Activated CD4-positive, alpha-beta T cell treated with anti-CD3 and anti-CD28 coated beads for 24 hours (primary cell): ENCODE data around the gene VCPKMT.
A peak's percentile ranks its signal among the peaks of the same experiment; 100 is the strongest.
"Not testable (repeated sequence)": the region's sequence is repeated elsewhere in the genome, so short reads cannot be mapped to it uniquely, and the experiment has no call there.

Experiments
- DNase-seq, 2 donors: peaks; one replicate each; pipeline ENCODE4 v3.0.0-alpha.2; 2020; ENCODE audit warnings: low read depth in 2 of 2

The VCPKMT gene

DNA sequence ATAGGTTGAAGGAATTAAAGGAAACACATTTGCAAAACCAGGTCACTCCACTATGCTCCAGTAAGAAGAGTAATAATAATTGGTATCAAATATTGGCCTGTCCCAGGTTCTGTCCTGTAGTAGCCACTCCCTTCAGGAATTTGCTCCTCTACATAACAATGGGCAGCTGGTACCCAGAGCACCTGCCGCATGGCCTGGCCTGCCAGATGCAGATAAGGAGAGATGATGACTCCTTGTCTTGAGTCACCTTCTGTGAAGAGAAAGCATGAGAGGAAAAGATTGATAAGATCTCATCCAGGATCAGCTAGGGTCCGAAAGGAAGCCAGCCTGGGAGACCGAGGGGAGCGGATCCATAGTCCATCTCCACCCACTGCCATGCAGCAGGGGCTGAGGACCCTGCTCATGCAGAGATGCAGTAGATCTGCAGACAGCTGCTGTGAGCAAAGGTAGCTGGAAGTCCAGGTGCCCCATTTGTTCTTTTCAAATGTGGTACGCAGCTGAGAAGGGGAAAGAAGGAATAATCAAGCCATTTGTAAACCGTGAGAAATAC is 24.3 kb downstream of the VCPKMT start:
- no peak for DNase-seq

DNA sequence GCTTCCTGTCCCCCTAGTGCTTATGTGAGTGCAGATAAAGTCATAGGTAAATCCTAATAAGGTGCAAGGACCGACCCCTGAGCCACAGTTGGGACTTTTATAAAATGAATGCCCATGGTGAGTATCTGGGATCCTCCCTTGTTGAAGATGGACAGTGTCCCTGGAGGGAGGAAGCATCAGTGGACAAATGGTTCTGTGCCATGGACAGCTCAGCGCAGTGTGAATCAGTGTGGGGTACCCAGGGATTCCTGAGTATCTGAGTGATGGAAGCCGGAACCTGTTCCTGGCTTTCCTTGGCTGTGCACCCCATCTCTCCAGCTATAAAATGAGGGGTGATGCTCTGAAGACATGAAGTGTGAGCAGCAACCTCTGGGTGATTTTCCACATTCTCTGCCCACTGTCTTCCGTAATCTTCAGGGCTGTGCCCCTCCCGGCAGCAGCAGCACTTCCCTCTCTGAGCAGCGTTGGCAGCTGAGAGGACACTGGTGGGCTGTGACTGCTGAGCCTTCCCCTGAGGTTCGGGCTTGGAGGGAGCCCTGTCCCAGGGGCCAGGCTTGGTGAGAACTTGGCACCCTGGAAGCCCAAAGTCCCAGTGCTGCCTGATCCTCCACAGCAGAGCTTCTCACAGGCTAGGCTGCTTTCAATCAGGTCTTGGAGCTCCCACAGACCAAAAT is 25.0 kb downstream of the VCPKMT start:
- no peak for DNase-seq

DNA sequence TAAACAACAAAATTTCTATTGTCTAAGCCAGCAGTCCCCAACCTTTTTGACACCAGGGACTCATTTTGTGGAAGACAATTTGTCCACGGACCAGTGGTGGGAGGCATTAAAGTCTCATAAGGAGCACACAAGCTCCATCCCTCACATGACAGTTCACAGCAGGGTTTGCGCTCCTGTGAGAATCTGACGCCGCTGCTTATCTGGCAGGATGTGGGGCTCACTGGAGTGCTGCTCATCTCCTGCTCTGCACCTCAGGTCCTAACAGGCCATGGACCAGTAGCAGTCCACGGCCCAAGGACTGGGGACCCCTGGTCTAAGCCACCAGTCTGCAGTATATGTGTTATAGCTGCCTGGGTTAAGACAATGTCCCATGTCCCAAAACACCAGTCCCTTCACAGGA is 27.2 kb downstream of the VCPKMT start:
- no peak for DNase-seq

DNA sequence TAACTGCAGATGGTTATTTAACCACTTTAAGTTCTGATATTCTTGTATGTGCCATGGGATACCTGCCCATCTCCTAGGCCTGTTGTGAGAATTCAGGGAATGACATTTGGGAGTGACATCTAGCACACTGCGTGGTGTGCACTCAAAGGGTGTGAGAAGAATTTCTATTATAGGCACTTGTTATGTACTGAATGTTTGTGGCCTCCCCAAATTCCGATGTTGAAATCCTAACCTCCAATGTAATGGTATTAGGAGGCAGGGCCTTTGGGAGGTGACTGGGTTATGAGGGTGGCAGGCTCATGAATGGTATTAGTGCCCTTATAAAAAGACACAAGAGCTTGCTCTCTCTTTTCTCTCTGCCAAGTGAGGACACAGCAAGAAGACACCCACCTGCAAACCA is 27.6 kb downstream of the VCPKMT start:
- no peak for DNase-seq

- no peak for DNase-seq
Observed at GRCh38 chr14:50088117-50088515, 28.3 kb downstream of the VCPKMT start.

DNA sequence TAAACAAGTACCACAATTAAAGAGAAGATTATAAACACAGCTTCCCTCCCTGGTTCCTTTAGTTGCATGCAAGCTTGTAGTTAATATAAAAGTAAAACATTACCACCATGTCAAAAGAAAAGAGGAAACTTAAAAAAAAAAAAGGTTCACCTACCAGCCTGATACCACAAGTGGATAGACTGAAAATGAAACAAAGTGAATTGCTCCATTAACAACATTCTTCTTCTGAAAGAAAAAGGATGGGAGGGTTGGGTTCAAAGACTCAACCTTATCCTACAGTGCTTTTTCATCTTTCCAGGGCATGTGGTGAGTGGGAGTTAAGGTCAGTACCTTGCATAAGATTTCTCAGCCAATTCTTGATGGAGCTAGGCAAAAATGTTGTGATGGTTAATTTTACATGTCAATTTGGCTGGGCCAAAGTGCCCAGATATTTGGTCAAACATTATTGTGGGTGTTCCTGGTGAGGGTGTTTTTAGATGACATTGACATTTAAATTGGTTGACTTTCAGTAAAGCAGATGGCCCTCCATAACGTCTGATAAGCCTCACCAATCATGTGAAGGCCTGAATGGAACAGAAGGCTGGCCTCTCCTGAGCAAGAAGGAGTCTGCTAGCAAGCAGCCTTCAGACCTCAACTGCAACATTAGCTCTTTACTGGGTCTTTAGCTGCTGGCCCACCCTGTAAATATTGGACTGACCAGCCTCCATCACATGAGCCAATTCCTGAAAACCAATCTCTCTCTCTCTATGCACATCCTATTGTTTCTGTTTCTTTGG is 28.8 kb downstream of the VCPKMT start:
- no peak for DNase-seq

DNA sequence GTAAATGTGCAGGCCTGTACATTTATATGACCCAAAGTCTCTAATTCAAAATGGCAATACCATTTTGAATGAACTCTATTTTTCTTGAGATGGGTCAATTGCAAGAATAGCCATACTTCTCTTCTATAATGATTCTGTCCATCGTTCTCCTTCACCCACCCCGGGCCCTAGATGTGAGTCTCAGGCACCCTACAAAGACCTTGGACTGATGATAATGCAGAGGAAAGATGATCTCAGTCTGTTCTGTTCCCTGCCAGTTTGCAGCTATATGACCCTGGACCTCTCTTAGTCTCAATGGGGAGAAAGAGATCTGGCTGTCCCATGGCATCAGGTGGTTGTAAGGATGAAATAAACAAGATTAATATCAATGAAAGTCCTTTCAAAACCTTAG is 30.1 kb downstream of the VCPKMT start:
- no peak for DNase-seq

- peak in 1 of 2 donors; percentile 35 for DNase-seq
Observed at GRCh38 chr14:50085570-50086320, 30.6 kb downstream of the VCPKMT start.

- no peak for DNase-seq
Observed at GRCh38 chr14:50084666-50085065, 31.7 kb downstream of the VCPKMT start.

GRCh38 chr14:50083467-50084337 is 32.7 kb downstream of the VCPKMT start:
- peak; percentile 43 to 48 for DNase-seq

- DNase-seq: peak; percentile 66 to 72
Observed at GRCh38 chr14:50082784-50083466, 33.4 kb downstream of the VCPKMT start.

DNA sequence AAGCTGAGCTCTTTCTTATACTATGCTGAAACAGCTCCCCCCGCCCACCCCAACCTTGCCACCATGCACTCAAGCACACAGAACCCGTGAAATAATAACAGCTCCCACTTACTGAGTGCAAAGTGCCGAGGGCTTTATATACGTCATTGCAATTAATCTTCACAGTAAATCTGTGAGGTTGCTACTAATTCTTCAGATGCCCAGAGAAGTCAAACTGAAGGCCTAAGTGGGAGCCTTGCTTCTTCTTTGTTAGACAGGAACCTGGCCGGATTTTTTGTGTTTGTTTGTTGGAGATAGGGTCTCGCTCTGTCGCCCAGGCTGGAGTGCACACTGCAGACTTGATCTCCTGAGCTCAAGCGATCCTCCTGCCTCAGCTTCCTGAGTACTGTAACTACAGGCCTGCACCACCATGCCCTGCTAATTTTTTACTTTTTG is 34.0 kb downstream of the VCPKMT start:
- peak in 1 of 2 donors; percentile 38 for DNase-seq

- not testable (repeated sequence) for DNase-seq
Observed at GRCh38 chr14:50079103-50079502, 37.3 kb downstream of the VCPKMT start.

DNA sequence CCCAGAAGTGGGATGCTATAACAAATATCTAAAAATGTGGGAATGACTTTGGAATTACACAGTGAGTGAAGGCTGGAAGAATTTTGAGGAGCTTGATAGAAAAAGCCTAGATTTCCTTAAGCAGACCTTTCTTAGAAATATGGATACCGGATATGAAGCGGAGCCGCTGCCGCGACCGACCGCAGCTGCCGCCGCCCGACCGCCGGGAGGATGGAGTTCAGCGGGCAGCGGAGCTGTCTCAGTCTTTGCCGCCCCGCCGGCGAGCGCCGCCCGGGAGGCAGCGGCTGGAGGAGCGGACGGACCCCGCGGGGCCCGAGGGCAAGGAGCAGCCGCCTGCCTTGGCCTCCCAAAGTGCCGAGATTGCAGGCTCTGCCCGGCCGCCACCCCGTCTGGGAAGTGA is 42.7 kb downstream of the VCPKMT start:
- not testable (repeated sequence) for DNase-seq

DNA sequence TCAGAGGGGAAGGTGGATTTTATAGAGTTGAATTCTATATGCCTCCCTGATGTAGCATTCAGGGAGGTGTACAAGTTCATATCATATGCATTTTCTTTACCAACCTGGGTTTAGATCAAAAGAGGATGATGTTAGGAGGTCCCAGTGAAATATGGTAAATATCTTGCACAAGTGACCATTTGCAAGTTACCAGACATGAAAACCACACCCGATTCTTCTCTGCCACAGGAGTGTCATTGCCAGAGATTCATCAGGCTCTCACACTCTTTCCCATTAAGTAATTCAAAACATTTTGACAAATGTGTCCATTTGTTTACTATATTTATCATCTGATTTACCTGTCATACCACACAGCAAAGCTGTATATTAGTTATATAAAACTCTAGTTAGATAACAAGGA is 44.0 kb downstream of the VCPKMT start:
- DNase-seq: no peak

GRCh38 chr14:50070840-50071548 is 45.4 kb downstream of the VCPKMT start:
- DNase-seq: no peak

- no peak for DNase-seq
Observed at GRCh38 chr14:50070230-50070629, 46.1 kb downstream of the VCPKMT start.

DNA sequence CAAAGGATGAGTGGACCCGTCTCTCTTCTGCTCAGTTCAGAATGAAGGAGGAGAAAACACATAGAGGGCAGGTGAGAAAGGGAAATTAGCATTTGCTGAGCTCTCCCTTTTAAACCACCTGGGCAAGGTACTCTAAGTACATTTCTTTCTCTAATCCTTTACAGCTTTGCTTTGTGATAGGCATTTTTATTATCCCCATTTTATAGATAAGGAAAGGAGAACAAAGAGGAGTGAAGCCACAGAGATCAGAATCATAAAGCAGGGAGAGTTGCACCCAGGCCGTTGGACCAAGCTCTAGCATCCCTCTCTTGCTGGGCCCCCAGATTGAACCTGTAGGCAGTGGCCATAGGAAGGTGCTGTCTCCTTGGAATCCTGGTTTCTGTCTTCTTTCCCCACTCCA is 47.0 kb downstream of the VCPKMT start:
- DNase-seq: no peak

GRCh38 chr14:50068496-50068895 is 47.9 kb downstream of the VCPKMT start:
- no peak for DNase-seq
